GM19238 (cell line): Measurements from ENCODE around the gene GABARAP.

Experiments used
- DNase-seq: peaks from one replicate; pipeline ENCODE4 v3.0.0; 2011; ENCODE audit warnings: low spot score; ENCODE audit not compliant: insufficient read length

GABARAP gene

DNA sequence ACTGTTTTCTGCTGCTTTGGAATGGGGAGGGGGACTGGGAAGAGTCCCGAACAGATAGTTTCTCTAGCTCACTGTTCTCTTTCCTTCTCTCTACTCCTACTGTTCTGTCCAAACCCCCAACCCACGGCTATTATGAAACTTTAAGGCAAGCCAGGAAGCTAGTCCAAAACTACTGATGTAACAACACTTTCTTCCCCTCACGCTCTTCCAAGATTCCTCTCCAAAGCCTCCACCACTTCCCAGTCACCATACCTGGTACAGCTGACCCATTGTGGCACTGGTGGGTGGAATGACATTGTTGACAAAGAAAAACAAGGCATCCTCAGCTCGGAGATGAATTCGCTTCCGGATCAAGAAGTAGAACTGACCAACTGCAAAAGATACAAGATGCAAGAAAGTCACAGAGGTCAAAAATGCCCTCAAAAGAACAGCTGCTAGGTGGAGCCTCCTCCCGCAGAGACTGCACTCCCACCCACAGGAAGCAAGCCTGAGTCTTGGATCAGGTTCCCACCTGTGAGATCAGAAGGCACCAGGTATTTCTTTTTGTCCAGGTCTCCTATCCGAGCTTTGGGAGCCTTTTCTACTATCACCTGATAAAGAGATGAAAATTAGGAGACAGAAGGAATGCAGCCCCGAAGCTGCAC, 1.0 kb downstream of the GABARAP start:
- no peak for DNase-seq

DNA sequence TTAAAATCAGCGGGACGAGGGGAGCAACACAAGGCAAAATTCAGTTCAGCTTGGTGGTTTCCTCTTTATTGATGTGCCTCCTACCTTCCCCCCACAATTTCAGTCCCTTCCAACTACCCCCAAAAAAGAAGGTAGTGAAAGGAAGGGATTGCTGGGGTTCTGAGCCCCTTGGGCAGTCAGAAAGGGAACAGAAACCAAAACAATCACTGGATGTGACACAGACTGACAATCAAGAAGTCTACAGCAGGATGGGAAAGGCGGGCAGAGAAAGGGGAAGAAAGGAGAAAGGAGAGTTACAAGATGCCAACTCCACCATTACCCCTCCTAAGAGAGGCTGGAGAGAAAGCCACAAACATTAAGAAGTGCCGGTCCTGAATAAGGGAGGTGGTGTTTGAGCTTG, 1.9 kb downstream of the GABARAP start:
- DNase-seq: no peak

DNA sequence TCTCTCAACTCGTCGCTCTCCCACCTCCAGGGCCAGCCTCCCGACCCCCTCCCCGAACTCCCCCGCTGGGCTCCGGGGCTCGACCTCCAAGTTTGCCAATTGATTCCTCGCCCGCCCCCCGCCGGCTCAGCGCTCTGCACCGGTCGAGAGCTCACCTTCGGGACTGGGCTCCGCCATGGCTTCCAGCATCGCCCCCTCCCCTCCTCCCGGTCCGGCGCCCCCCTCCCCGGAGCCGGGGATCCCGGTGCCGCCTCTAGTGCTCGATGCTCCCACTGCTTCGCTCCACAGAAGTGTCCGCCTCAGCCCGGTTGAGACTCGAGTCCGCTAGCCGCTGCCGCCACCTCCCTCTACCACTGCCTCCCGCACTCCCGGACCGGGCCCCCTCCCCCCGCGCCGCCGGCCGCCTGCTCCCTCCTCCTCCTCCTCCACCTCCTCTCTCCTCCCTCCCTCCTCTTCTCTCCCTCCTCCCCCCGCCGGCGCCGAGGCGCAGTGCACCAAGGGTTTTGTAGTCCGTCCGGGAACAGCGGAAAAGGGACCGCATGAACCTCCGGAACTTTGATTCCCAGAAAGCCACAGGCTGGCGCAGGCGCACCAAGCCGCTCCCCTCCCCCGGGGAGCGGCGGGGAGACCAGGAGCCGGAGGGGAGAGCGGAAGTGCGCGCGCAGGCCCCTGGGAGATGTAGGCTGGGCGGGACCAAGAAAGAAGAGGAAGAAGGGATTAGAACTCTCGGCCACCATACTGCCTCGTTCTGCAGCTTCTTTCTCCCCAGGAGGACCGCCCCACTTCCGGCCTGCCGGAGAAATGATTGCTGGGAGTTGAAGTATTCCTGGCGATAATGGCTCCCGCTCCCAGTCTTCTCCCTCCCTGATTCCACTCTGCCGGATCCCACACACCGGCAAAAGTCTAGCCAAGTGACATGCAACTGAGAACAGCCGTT, 2.9 kb downstream of the GABARAP start, which contains the start of gene PHF23:
TSS of gene PHF23 (minus strand) at position 367 of the 937 bp plus-strand sequence. CDS start at position 189, 178 bp downstream.
- DNase-seq: peak; percentile 98

GRCh38 chr17:7238420-7239090, 3.7 kb downstream of the GABARAP start:
- no peak for DNase-seq

DNA sequence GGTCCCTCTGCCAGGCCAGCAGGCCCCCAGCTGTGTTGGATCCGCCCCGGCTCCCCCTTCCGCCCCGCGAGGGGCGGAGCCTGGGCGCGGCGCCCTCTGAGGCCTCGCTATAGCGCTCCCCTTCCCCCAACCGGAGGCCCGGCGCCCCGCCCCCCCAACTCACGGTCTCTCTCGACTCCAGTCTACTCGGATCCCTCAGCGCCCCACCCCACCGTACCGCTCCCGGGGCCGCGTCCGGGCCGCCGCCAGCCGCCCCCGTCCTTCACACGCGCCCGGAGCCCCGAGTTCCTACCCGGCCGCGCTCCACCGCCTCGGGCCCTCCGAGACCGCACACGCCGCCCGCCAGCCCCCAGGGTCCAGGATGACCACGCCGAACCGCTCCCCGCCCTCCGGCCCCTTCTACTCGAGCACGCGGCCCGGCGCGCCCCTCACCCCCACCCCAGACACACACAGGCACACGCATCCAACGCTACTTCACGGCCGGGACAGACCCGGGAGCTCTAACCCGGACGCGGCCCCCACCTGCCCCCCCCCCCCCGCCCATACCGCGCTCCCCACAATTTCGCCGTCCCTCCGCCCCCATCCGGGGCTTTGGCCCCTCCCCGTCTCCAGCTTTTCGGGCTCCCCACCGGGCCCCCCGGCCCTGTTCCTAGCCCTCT, 4.4 kb downstream of the GABARAP start:
- peak; percentile 80 for DNase-seq

- no peak for DNase-seq
Observed at GRCh38 chr17:7237266-7237760, 4.9 kb downstream of the GABARAP start.

DNA sequence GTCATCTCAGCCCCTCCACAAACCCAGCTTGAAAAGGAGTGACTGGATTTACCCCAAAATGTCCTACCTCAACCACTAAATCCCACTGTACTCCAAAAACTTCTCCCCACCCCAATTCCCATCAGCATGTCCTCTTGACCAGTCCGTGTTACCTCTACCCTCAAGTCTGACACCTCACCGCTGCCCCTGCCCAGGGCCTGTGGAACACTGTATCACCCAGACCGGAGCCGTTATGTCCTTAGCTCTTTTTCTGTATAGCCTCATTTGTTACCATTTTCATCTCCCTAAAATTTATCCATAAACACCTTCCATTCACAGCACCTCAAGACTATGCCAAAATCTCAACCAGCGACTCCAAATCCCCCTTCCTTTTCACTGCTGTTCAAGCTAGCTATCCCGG, 5.4 kb downstream of the GABARAP start:
- no peak for DNase-seq

DNA sequence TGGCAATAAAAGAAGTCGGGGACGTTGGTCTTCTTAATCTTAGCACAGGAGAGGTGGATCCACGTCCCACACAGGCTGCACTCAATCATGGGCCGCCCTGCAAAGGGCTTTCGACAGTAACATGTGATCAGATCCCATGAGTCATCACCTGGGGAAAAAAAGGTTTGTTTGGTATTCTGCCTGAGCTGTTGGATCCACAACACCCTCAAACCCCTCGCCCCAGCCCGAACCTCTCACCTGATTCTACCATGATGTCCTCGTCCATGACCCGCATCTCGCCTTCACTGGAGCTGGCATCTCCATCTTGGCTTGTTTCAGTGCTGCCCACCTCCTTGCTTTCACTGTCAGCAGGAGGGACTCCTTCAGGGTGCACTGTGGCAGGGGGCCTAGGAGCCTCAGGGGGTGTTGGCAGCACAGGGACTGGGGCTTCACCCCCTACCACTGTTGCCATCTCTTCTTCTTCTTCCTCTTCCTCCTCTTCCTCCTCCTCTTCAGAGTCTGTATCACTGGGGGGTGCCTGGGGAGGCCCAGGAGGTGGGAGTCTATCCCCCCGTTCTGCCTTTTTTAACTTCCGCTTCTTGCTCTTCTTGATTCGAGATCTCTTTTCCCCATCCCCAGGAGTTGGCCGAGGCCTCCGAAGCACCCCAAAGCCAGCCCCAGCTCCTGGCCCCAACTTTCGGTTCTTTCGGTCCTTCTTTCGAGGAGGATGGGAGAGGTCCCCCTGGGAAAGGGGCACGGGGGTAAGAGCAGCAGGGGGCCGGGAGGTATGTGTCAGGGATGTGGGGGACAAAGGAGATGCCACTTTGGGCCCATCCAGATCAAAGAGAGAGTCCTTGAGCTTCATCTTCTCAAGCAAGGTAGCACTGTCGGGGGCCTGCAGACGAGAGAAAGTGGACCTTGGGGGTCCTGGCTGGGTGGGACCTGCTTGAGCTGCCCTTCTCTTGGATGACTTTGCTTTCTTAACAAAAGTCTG, 6.3 kb downstream of the GABARAP start:
- DNase-seq: no peak

DNA sequence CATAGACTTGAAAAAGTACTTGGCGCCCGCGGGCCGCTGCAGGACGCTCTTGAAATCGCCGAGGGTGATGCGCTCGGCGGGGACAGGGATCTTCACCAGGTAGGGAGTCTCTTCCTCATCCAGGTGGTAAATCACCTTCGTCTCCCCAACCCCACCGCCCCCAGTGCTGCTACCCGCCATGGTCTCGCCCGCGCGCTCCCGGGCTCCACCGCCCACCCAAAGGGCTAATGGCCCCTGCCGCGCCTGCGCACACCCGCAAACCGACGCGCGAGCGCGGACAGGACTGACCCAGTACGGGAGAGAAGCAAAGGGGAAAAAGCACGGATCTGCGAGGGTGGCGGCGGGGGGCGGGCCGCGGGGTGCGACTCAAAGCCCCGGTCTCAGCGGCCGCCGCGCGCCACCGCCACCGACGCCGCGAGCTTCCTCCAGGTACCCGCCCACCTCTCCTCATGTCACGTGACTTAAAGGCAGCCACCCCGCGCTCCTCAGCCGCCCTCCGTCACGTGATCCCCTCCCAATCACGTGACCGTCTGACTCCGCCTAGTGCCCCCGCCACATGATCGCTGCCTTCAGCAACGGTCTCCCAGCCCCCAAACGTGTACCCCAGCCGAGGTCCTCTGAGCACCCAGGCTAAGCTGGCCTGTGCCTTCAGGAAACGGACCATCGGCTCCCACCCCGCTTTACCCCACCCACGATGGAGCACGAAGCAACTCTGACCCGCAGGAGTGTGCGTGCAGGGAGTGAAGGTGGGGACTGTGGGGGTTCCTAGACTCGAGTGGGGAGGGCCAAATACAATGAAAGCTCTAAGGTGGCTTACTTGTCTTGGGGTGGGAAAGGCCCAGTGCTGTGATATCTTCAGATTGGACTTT, 7.9 kb downstream of the GABARAP start, which contains the start of gene DVL2:
TSS of gene DVL2 (minus strand) at position 435 of the 869 bp plus-strand sequence. CDS start at position 180, 255 bp downstream.
- peak; percentile 98 for DNase-seq

- DNase-seq: no peak
Observed at GRCh38 chr17:7233701-7234082, 8.6 kb downstream of the GABARAP start.

GRCh38 chr17:7232114-7232513, 10.1 kb downstream of the GABARAP start:
- no peak for DNase-seq

GRCh38 chr17:7229504-7229903, 12.7 kb downstream of the GABARAP start:
- DNase-seq: no peak

DNA sequence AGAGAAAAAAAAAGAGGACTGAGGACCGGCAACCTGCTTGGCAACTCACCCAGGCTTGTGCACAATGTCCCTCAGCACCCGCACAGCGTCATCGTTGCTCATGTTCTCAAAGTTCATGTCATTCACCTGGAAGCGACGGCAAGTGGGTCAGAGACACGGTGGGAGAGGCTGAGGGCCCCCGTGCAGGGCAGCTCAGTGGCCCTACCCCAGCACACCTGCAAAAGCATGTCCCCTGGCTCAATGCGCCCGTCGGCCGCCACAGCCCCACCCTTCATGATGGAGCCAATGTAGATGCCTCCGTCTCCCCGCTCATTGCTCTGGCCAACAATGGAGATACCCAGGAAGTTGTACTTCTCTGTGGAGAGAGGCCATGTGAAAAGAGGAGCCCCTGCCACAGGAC, 13.3 kb downstream of the GABARAP start:
- DNase-seq: no peak

- DNase-seq: no peak
Observed at GRCh38 chr17:7226721-7227710, 15.2 kb downstream of the GABARAP start.

- no peak for DNase-seq
Observed at GRCh38 chr17:7225711-7226331, 16.4 kb downstream of the GABARAP start.

DNA sequence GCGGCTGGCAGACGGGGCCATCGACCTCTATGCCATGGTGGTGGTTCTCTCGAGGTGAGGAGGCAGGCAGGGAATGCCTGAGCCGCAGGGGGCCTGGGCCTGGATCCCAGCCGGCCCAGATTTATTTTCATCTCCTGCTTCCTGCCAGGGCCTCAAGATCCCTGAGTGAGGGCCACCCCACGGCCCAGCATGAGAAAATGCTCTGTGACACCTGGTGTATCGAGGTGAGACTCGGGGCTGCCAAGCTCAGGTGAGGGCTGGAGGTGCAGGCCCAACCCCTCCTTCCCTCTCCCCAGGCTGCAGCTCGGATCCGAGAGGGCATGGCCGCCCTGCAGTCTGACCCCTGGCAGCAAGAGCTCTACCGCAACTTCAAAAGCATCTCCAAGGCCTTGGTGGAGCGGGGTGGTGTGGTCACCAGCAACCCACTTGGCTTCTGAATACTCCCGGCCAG, 17.6 kb downstream of the GABARAP start:
- DNase-seq: no peak

- no peak for DNase-seq
Observed at GRCh38 chr17:7224110-7224509, 18.1 kb downstream of the GABARAP start.
